ENCODE measurements around the gene FAN1. TPM values are rescaled to one million over a fixed set of nuclear protein-coding genes. Genes with fewer than 3 reads are reported as not detected.

FAN1 gene
- total and polyA plus RNA-seq, 9 of the 15 experiments (the other 6 are each of a cell fraction or from before 2014, with no cell fraction given), result 1.5 to 16.8 (median 12.0) TPM

- ATAC-seq, result no peak
- TF ChIP-seq TSHZ1 (CRISPR knock-in tag; IDR thresholded peaks at IDR 0.05) (no peak), RBFOX2 (IDR thresholded peaks at IDR 0.05; ENCODE audit: low read depth, low read length) (no peak), CREB3L1 (IDR thresholded peaks at IDR 0.05; ENCODE audit: borderline replicate concordance, low read depth) (no peak), FOXP4 (CRISPR knock-in tag; IDR thresholded peaks at IDR 0.05; ENCODE audit: borderline replicate concordance) (no peak), MCM3 (IDR thresholded peaks at IDR 0.05) (no peak), E2F1 (CRISPR knock-in tag; IDR thresholded peaks at IDR 0.05) (no peak), ZNF589 (CRISPR knock-in tag; IDR thresholded peaks at IDR 0.05; ENCODE audit: low read depth) (no peak), ZNF449 (CRISPR knock-in tag; IDR thresholded peaks at IDR 0.05) (no peak), BRD4 (IDR thresholded peaks at IDR 0.05) (no peak), JUND (IDR thresholded peaks at IDR 0.05; ENCODE audit: borderline replicate concordance, low read depth, low read length) (no peak), JUND (tag; IDR thresholded peaks at IDR 0.05; ENCODE audit: borderline replicate concordance, low read depth, low read length) (no peak)
These were observed 25.2 kb upstream of the FAN1 start for GRCh38 chr15:30878515-30878914.

More at GRCh38 chr15:30878515-30878914, 25.2 kb upstream of the FAN1 start:
- Histone ChIP-seq H4K20me1 (replicated peaks; ENCODE audit: control insufficient read depth, insufficient read depth, low read length) (no peaks in the 10 kb centered on the region), H3K36me3 (ENCODE audit: control insufficient read depth, insufficient read depth, low read length) (no peaks in the 10 kb centered on the region), H3K9me1 (ENCODE audit: control insufficient read depth, insufficient read depth, low read length) (no peaks in the 10 kb centered on the region), H3K4me1 (replicated peaks in 1 of 2; ENCODE audit: control insufficient read depth in 2 of 2, insufficient read depth in 2 of 2, low read length in 2 of 2) (peaks cover 0 to 3% of the 10 kb centered on the region in 2 experiments; a peak in 1 of 5 replicates), H3K4me3 (no peak overlapping the region), H3K9me3 (replicated peaks; ENCODE audit: control insufficient read depth, insufficient read depth, low read depth, low read length) (no peaks in the 10 kb centered on the region), H2AFZ (ENCODE audit: low read depth, low read length) (no peak overlapping the region), H3K9ac (ENCODE audit: insufficient read depth in 1 of 2, low read depth in 2 of 2, low read length in 2 of 2) (no peak overlapping the region), H3K4me2 (ENCODE audit: insufficient read depth, low read length) (no peak overlapping the region), H3K27me3 (ENCODE audit: control insufficient read depth in 2 of 2, insufficient read depth in 2 of 2, low read length in 2 of 2) (peaks cover 7 to 12% of the 10 kb centered on the region in 2 experiments; a peak in 4 of 5 replicates), H3K79me2 (ENCODE audit: control insufficient read depth, insufficient read depth, low read length) (no peaks in the 10 kb centered on the region), H3K27ac (ENCODE audit: extremely low read depth, low read depth, low read length) (no peak overlapping the region)
- 0% methylated on average over 1 of the region's 1 CpG for WGBS (ENCODE audit: insufficient coverage, low coverage, missing lambda C conversion rate)
- POLR2A ChIA-PET, result no interaction called here
- BruUV-seq (replicated peaks), result no TSS peak
- intact Hi-C loops (cut with micrococcal nuclease), result no loop called here
- DNase-seq (ENCODE audit: extremely low read depth in 1 of 4, low spot score in 3 of 4) (no peak), FAIRE-seq (no peak)
- in situ Hi-C loops (cut with MboI), result no loop called here
- CTCF ChIA-PET (ENCODE audit: low intra/inter-chr PET ratio), result no interaction called here
